ENCODE results near the gene DOK6.
A peak's percentile ranks its signal among the peaks of the same experiment; 100 is the strongest.

DOK6 gene

DNA sequence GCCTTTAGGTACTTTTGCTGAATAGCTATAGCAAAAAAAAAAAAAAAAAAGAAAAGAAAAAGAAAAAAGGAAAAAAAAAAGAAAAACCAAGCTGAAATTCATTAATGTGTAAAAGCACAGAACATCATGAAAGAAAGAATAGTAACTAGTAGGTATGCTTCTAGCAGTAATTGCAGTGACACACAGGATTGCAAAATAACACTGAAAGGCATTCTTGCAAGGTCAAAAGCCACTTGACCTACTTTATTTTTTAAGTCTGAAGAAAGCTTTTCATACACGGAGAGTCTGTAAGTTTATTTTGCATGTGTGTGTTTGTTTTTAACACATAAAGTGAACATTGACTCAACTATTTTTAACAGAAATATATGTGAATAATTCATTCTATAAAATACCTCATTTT, 54.4 kb downstream of the DOK6 start:
- no peak for DNase-seq (ENCODE audit: low spot score)
- in situ Hi-C loops (cut with MboI; ENCODE audit: low sequenced_read_pairs, unreplicated experiment), result no loop called here

DNA sequence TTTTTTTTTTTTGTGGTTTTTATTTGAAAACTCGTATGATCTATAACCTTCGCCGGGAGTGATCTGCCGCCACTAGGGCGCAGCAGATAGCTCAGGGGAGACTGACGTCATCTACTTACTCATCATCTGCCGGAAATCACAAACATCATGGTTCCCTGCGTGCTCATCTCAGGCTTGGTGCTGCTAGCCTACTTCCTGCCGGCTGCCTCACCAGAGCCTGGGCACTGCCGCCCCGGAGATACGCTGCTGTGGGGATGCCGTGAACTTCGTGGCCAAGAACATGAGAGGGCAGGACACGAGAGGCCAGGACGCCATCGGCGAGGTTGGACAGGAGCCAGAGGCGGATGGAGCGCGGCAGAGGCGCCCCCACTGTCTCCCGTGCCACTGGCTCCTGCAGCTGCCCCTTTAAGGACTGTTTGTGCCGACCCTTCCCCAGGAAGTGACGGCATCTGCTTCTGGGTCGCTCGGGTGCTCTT, 68.8 kb downstream of the DOK6 start:
- TF ChIP-seq, protein P1, sequence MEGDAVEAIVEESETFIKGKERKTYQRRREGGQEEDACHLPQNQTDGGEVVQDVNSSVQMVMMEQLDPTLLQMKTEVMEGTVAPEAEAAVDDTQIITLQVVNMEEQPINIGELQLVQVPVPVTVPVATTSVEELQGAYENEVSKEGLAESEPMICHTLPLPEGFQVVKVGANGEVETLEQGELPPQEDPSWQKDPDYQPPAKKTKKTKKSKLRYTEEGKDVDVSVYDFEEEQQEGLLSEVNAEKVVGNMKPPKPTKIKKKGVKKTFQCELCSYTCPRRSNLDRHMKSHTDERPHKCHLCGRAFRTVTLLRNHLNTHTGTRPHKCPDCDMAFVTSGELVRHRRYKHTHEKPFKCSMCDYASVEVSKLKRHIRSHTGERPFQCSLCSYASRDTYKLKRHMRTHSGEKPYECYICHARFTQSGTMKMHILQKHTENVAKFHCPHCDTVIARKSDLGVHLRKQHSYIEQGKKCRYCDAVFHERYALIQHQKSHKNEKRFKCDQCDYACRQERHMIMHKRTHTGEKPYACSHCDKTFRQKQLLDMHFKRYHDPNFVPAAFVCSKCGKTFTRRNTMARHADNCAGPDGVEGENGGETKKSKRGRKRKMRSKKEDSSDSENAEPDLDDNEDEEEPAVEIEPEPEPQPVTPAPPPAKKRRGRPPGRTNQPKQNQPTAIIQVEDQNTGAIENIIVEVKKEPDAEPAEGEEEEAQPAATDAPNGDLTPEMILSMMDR (IDR thresholded peaks at IDR 0.05; ENCODE audit: borderline replicate concordance, control extremely low read depth, extremely low read depth, insufficient read depth, missing control alignments), result no peak
- DNase-seq (ENCODE audit: low spot score), result peak; percentile 23
- in situ Hi-C loops (cut with MboI; ENCODE audit: low sequenced_read_pairs, unreplicated experiment), result no loop called here

More for the DNA sequence above, 54.4 kb downstream of the DOK6 start:
- TF ChIP-seq, protein P1 (IDR thresholded peaks at IDR 0.05; ENCODE audit: borderline replicate concordance, control extremely low read depth, extremely low read depth, insufficient read depth, missing control alignments), result no peak

DNA sequence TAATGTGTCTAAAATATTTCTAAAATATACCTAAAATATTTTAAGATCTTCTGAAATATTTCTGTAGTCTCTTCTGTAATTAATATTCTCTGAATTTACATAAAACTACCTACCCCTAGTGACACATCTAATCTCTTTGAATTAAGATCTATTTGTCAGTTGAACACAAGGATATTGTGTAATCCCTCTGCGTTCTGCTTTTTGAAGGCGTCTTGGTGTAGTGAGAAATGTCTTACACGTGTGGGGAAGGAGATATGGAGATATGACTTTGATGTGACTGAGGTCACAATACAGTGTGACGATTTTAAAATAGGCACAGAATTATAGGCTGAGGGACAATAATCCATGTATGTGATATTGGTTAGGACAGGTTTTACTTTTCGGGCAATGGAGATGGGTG, 79.8 kb downstream of the DOK6 start:
- no peak for DNase-seq (ENCODE audit: low spot score)
- in situ Hi-C loops (cut with MboI; ENCODE audit: low sequenced_read_pairs, unreplicated experiment), result no loop called here
- TF ChIP-seq, protein P1 (IDR thresholded peaks at IDR 0.05; ENCODE audit: borderline replicate concordance, control extremely low read depth, extremely low read depth, insufficient read depth, missing control alignments), result no peak

DNA sequence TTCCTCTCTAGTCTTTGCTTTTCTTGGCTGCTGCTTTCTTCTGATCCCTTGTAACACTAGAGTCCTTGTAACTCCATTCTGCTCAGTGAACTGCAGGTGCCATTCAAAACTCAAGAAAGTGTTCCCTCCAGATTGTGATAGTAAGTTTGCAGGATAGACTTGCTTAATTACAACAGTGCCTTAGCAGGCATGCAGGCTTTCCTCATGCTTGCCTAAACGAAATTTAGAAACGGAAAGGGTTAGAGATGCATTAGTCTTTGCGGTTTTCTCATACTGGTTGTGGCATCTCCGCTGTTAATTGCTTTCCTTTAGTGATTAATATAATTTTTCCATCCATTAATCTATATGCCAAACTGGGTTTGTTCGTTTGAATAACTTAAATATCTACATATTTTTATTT, 82.9 kb downstream of the DOK6 start:
- TF ChIP-seq, protein P1 (IDR thresholded peaks at IDR 0.05; ENCODE audit: borderline replicate concordance, control extremely low read depth, extremely low read depth, insufficient read depth, missing control alignments), result no peak
- DNase-seq (ENCODE audit: low spot score), result no peak
- in situ Hi-C loops (cut with MboI; ENCODE audit: low sequenced_read_pairs, unreplicated experiment), result no loop called here

DNA sequence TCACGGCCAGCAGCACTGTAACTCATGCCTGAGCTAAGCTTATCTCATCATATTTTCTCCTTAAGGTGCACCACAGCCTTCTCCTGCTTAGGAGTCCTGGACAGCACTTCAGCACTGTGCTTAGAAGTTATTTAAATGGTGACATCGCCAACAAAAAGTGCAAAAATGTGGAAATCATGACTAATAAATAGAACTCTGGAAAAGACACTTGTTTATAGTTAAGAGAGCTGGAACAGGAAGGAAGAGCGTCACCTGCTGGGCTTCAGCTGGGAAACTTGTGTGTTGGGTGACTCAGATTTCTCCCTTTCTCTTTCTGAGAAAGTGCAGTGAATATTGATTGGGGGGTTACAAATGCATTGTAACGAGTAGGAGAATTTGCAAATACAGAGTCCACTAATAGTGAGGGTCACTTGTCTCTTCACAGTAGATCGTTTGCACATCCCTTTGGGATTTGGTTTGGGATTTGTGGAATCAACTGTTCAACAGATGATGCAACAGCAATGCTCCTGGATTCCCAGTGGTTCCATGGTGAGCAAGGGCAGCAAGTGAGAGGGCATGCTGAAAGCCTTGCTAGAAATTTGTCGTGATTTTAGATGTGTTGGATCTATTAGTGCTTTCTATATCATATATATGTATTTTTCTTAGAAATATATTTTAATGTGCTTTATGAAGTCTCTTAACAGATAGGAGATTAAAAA, 84.2 kb downstream of the DOK6 start:
- TF ChIP-seq, protein P1 (IDR thresholded peaks at IDR 0.05; ENCODE audit: borderline replicate concordance, control extremely low read depth, extremely low read depth, insufficient read depth, missing control alignments), result no peak
- in situ Hi-C loops (cut with MboI; ENCODE audit: low sequenced_read_pairs, unreplicated experiment), result no loop called here
- no peak for DNase-seq (ENCODE audit: low spot score)

DNA sequence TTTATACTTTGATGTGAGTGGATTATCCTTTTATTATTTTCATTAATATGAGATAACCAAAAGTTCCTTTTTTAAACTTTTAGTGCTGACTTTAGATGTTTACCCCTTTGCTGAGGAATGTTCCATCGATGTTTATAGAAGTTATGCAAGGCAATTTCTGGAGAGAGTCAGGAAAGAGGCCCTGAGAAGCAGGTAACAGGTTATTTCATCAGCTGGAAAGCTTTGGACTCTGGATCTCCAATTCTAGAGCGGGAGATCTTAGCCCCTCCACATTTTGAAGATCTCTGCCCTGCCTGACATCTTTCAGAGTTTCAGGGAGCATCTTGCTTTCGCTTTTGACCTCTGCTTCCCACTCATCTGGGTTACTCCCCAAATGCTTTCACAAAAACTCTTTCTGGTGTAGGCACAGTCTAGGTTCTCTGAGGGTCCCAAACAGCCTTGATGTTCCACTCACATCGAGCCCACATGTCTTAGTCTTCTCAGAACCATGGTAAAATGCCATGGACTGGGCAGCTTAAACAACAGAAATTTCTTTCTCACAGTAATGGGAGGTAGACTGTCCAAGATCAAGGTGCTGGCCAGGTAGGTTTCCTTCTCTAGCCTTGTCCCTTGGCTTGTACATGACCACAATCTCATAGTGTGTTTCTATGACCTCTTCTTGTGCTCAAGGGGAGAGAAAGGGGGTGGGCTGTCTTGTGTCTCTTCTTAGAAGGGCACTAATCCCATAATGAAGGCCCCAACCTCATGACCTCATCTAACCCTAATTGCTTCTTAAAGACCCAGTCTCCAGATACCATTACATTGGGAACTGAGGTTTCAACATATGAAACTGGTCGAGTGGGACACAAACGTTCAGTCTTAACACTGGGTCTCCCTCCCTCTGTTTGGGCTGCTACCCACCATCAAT, 87.1 kb downstream of the DOK6 start:
- no peak for DNase-seq (ENCODE audit: low spot score)
- TF ChIP-seq, protein P1 (IDR thresholded peaks at IDR 0.05; ENCODE audit: borderline replicate concordance, control extremely low read depth, extremely low read depth, insufficient read depth, missing control alignments), result no peak
- in situ Hi-C loops (cut with MboI; ENCODE audit: low sequenced_read_pairs, unreplicated experiment), result no loop called here

Measured in GM13976 (cell line).